HG03460 (cell line): ENCODE measurements around the gene NXPH2.

ENCODE experiments used
- ATAC-seq: cut with Tn5 transposase; IDR thresholded peaks from one replicate; pipeline ENCODE4 v1.9.1; 2021; ENCODE audit not compliant: unreplicated experiment

NXPH2 gene

GRCh38 chr2:138779781-138780445 lies at the start of gene NXPH2:
Gene NXPH2, minus strand, starts transcription at chr2:138780390. Its CDS starts 149 bp downstream, at chr2:138780241.
- ATAC-seq = no peak

GRCh38 chr2:138829326-138829919 lies 49.2 kb upstream of the NXPH2 start:
- peak; percentile 68 for ATAC-seq

- peak; percentile 47 for ATAC-seq
These were observed 47.4 kb upstream of the NXPH2 start for GRCh38 chr2:138827426-138828054.

GRCh38 chr2:138823666-138824065 lies 43.5 kb upstream of the NXPH2 start:
- ATAC-seq = no peak

GRCh38 chr2:138819964-138820363 lies 39.8 kb upstream of the NXPH2 start:
- ATAC-seq = no peak

GRCh38 chr2:138818556-138818955 lies 38.4 kb upstream of the NXPH2 start:
- ATAC-seq = no peak

GRCh38 chr2:138814123-138814898 lies 34.1 kb upstream of the NXPH2 start:
- ATAC-seq = peak; percentile 52

GRCh38 chr2:138811431-138811830 lies 31.2 kb upstream of the NXPH2 start:
- no peak for ATAC-seq

GRCh38 chr2:138794724-138795123 lies 14.5 kb upstream of the NXPH2 start:
- ATAC-seq = no peak

- no peak for ATAC-seq
These were observed 7.0 kb upstream of the NXPH2 start for GRCh38 chr2:138787053-138787666.

- no peak for ATAC-seq
These were observed 2.2 kb upstream of the NXPH2 start for GRCh38 chr2:138782383-138782782.

GRCh38 chr2:138780908-138781307 lies 718 bp upstream of the NXPH2 start:
- ATAC-seq = no peak

- ATAC-seq = no peak
These were observed 273 bp upstream of the NXPH2 start for GRCh38 chr2:138780446-138780880.

GRCh38 chr2:138779406-138779780 lies 797 bp downstream of the NXPH2 start:
- ATAC-seq = no peak

- no peak for ATAC-seq
These were observed 2.2 kb downstream of the NXPH2 start for GRCh38 chr2:138777996-138778395.

- ATAC-seq = no peak
These were observed 4.5 kb downstream of the NXPH2 start for GRCh38 chr2:138775736-138776135.

GRCh38 chr2:138771534-138771933 lies 8.7 kb downstream of the NXPH2 start:
- no peak for ATAC-seq

GRCh38 chr2:138767101-138767500 lies 13.1 kb downstream of the NXPH2 start:
- no peak for ATAC-seq

GRCh38 chr2:138766464-138766863 lies 13.7 kb downstream of the NXPH2 start:
- no peak for ATAC-seq

GRCh38 chr2:138763971-138764370 lies 16.2 kb downstream of the NXPH2 start:
- no peak for ATAC-seq

GRCh38 chr2:138762533-138762932 lies 17.7 kb downstream of the NXPH2 start:
- no peak for ATAC-seq
